ENCODE data around the gene LYPLAL1. TPM values are rescaled to one million over a fixed set of nuclear protein-coding genes. Genes with fewer than 3 reads are reported as not detected.

LYPLAL1 gene
- polyA plus RNA-seq, 1 experiment, result 30.1 TPM

GRCh38 chr1:219144658-219145315, 28.9 kb upstream of the LYPLAL1 start:
- no peaks in the 10 kb centered on the region for H3K27me3 ChIP-seq (ENCODE audit: control insufficient read depth, insufficient read depth, low read length)
- ChIA-PET POLR2A (no interaction called here), CTCF (no interaction called here)
- TF ChIP-seq CTCF (IDR thresholded peaks at IDR 0.05; ENCODE audit: low read depth, low read length), result no peak
- no peaks in the 10 kb centered on the region for H3K9me3 ChIP-seq (ENCODE audit: control insufficient read depth, insufficient read depth, low read length)
- H3K27ac ChIP-seq (ENCODE audit: low read depth, low read length), result no peak overlapping the region
- no peak overlapping the region for H3K4me3 ChIP-seq (ENCODE audit: low read depth, low read length)
- DNase-seq (ENCODE audit: low read depth, low spot score), result no peak

- DNase-seq (ENCODE audit: low read depth, low spot score), result no peak
- Histone ChIP-seq H3K27ac (ENCODE audit: low read depth, low read length) (no peak overlapping the region), H3K9me3 (ENCODE audit: control insufficient read depth, insufficient read depth, low read length) (no peaks in the 10 kb centered on the region), H3K4me3 (ENCODE audit: low read depth, low read length) (no peak overlapping the region), H3K27me3 (ENCODE audit: control insufficient read depth, insufficient read depth, low read length) (no peaks in the 10 kb centered on the region)
- POLR2A ChIA-PET, result no interaction called here
- TF ChIP-seq CTCF (IDR thresholded peaks at IDR 0.05; ENCODE audit: low read depth, low read length), result no peak
- CTCF ChIA-PET, result no interaction called here
Observed at GRCh38 chr1:219147571-219148019, 26.1 kb upstream of the LYPLAL1 start.

GRCh38 chr1:219149009-219149577, 24.6 kb upstream of the LYPLAL1 start:
- ChIA-PET CTCF (no interaction called here), POLR2A (no interaction called here)
- no peak for TF ChIP-seq CTCF (IDR thresholded peaks at IDR 0.05; ENCODE audit: low read depth, low read length)
- Histone ChIP-seq H3K27me3 (ENCODE audit: control insufficient read depth, insufficient read depth, low read length) (no peaks in the 10 kb centered on the region), H3K9me3 (ENCODE audit: control insufficient read depth, insufficient read depth, low read length) (no peaks in the 10 kb centered on the region), H3K27ac (ENCODE audit: low read depth, low read length) (no peak overlapping the region), H3K4me3 (ENCODE audit: low read depth, low read length) (no peak overlapping the region)
- no peak for DNase-seq (ENCODE audit: low read depth, low spot score)

GRCh38 chr1:219149953-219150352, 23.7 kb upstream of the LYPLAL1 start:
- POLR2A ChIA-PET, result no interaction called here

More at GRCh38 chr1:219149953-219150352, 23.7 kb upstream of the LYPLAL1 start:
- TF ChIP-seq CTCF (IDR thresholded peaks at IDR 0.05; ENCODE audit: low read depth, low read length), result no peak
- DNase-seq (ENCODE audit: low read depth, low spot score), result no peak
- no peak overlapping the region for H3K4me3 ChIP-seq (ENCODE audit: low read depth, low read length)
- H3K27ac ChIP-seq (ENCODE audit: low read depth, low read length), result no peak overlapping the region
- CTCF ChIA-PET, result interaction anchor here (0.5 kb wide), 1 partner anchor 940 kb away, joined by 10 read pairs; no protein-coding TSS in a partner anchor
- no peaks in the 10 kb centered on the region for H3K27me3 ChIP-seq (ENCODE audit: control insufficient read depth, insufficient read depth, low read length)
- H3K9me3 ChIP-seq (ENCODE audit: control insufficient read depth, insufficient read depth, low read length), result no peaks in the 10 kb centered on the region
